Activated T-helper 1 cell treated with anti-CD3 and anti-CD28 coated beads, Interleukin-2, amount 50 U/mL, for 16 hours (primary cell): ENCODE data around the gene NETO2.

Source experiments
- DNase-seq, 2 donors: peaks; one replicate each; pipeline ENCODE4 v3.0.0-alpha.2; 2020; ENCODE audit warnings: low read depth in 1 of 2, low spot score in 1 of 2

The NETO2 gene

DNA sequence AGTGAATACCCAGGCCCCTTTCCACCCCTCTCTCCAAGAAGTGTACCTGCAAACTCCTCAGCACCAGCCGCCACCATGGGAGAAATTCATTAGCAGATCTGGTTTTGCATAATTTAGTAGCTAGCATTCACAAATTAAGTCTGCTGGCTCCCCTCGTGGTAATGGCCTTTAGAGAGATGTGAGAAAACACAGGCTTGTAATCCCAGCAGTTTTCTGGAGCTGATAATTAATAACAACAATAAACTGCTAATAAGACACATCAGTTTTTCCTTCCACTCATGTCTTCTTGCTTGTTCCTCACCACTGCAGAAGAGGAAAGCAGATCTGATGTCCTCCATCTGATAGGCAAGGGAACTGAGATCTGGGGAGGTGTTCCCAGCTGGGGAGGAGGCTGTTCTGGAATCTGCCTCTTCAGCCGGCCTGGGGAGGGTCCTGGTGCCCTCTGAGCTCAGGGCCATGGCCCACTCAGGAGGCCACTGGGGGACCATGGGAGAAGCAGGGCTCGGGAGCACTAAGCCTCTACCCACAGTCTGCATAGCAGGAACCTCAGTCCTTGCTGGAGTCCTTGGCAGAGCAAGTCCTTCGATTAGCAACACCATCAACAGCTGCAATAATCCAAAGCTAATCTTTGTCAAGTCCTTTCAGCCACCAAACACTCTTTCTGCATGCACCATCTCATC lies 96.1 kb downstream of the NETO2 start:
- no peak for DNase-seq

DNA sequence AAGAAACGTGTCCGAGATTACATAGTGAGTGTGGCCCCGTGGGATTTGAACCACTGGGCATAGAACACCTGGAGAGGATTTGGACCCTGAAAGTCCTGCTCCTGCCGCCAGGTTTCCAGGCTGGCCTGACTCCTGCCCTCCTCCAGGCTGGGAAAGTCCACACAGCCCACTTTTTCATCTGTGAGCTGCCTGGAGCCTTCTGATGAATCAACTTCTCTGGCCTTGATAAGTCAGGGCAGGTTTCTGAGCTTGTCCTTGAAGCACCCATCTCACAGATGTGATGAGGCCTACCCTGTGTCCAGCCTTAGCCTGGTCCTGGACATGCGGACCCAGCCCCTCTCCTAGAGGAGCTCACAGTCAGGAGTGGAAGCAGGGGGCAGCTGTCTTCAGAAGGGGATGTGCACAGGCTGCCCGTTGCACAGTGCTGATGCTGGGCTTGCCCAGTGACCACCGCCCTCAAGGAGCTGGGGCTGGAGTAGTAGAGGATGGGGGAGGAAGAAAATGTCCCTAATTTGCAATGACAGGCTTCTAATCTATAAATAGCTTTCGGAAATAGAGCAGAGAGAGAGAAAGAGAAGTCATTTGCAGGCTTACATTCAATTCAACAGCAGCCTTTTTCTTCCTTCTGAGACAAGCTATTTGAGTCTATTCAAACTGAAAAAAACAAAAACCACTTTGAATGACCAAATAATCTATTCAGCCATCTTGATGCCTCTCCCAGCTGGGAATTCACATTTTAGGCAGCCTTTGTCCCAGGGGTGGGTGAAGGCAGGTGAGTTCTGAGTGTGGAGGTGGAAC lies 96.8 kb downstream of the NETO2 start:
- no peak for DNase-seq

GRCh38 chr16:47045459-47045858 lies 98.3 kb downstream of the NETO2 start:
- DNase-seq: no peak

- no peak for DNase-seq
These were observed 98.7 kb downstream of the NETO2 start for GRCh38 chr16:47045023-47045422.

GRCh38 chr16:47043970-47044684 lies 99.6 kb downstream of the NETO2 start:
- no peak for DNase-seq

DNA sequence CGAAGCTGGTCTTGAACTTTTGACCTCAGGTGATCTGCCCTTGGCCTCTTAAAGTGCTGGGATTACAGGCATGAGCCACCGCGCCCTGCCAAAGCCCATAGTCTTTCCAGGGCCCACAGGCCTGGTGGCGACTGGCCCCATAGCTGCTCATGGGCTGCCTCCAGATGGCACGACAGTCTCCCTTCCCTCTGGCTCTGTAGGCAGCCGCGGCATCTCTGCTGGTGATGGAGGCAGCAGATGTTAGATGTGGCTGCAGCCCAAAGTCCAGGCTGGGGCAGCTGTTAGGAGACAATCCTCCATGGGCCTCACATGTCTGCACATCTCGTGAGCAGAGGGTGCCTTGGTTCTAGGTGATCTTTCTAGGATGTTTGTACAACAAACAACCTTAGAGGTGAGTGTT lies 100.5 kb downstream of the NETO2 start:
- no peak for DNase-seq

- DNase-seq: peak; percentile 84 to 87
These were observed 105.8 kb downstream of the NETO2 start for GRCh38 chr16:47037746-47038458.

GRCh38 chr16:47037396-47037745 lies 106.4 kb downstream of the NETO2 start:
- peak; percentile 2 to 5 for DNase-seq

- no peak for DNase-seq
These were observed 107.5 kb downstream of the NETO2 start for GRCh38 chr16:47036201-47036600.

GRCh38 chr16:47035436-47035835 lies 108.3 kb downstream of the NETO2 start:
- no peak for DNase-seq

DNA sequence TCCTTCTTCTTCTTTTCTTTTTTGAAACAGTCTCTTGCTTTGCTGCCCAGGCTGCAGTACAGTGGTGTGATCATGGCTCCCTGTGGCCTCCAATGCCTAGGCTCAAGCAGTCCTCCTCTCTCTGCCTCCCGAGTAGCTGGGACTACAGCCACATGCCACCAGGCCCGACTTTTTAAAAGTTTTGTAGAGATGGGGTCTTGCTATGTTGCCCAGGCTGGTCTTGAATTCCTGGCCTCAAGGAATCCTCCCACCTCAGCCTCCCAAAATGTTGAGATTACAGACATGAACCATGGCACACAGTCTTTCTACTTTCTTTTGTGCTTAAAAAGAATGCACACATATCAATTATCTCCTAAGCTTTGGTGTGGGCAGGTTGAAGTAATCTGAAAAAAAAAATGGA lies 109.3 kb downstream of the NETO2 start:
- no peak for DNase-seq

DNA sequence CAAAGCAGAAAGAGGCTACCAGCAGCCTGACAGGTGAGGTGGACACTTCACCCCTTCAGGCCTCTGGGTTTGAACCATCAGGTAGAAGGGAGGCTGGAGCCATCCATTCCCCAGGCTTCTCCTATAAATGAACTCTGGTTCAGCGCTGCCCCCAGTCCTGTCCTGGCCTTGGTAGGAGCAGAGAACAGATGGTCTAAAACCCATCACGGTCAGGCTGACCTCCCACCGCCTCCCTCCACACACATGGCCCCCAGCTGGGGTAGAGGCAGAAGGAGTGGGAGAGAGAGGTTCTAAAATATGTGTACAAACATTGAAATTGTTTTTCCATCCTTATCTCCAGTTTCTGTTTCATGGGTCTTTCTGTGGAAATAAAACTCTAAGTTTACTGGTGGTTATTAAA lies 110.6 kb downstream of the NETO2 start:
- no peak for DNase-seq

DNA sequence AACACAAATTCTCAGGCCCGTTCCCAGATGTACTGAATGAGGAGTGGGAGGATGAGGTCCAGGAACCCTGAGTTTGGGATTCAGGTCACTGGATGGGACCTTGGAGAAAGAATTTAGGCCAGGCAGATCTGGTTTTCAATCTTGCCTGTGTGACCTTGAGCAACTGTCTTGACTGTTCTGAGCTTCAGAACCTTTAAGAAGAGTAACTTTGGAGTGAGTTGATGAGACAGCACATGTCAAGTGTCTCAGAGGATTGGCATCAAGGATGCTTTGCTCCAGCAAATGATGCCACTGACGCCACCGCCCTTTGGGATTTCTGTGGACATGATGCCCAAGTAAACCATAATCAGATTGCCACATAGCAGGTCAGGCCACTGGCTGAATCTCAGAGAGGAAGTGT lies 114.0 kb downstream of the NETO2 start:
- DNase-seq: no peak

DNA sequence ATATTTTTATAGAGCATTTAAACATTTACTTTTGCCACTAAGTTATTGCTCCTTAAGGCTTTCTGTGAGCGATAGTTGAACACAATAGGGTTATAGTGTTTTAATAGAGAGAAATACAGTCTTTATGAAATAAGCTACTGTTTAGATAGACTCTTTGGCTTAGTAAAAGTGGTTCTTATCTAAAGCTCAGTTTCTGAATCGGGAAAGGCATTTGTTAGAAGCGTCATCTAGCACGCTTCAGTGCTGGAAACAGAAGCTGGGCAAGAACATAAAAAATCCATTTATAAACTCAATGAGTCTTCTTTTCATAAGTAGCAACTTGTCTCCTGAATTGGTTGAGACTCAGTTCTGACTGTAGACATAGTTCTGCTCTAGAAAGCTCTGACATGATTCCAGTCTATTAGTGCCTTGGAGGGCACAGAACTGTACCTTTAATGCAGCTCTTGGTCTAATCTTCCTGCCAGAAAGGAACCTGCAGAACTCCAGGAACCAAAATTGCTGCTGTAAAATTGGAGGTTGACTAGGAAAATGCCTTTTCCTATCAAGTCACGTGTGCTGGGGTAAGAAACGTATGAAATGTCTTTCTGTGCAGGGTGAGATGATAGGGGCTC lies 114.9 kb downstream of the NETO2 start:
- DNase-seq: no peak
